NCI-H510A (cell line): ENCODE data around the gene MFSD1.

Source experiments
- DNase-seq: peaks from one replicate; lab custom pipeline; 2025; lab: John Stamatoyannopoulos, UW

MFSD1 gene, protein sequence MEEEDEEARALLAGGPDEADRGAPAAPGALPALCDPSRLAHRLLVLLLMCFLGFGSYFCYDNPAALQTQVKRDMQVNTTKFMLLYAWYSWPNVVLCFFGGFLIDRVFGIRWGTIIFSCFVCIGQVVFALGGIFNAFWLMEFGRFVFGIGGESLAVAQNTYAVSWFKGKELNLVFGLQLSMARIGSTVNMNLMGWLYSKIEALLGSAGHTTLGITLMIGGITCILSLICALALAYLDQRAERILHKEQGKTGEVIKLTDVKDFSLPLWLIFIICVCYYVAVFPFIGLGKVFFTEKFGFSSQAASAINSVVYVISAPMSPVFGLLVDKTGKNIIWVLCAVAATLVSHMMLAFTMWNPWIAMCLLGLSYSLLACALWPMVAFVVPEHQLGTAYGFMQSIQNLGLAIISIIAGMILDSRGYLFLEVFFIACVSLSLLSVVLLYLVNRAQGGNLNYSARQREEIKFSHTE

DNA sequence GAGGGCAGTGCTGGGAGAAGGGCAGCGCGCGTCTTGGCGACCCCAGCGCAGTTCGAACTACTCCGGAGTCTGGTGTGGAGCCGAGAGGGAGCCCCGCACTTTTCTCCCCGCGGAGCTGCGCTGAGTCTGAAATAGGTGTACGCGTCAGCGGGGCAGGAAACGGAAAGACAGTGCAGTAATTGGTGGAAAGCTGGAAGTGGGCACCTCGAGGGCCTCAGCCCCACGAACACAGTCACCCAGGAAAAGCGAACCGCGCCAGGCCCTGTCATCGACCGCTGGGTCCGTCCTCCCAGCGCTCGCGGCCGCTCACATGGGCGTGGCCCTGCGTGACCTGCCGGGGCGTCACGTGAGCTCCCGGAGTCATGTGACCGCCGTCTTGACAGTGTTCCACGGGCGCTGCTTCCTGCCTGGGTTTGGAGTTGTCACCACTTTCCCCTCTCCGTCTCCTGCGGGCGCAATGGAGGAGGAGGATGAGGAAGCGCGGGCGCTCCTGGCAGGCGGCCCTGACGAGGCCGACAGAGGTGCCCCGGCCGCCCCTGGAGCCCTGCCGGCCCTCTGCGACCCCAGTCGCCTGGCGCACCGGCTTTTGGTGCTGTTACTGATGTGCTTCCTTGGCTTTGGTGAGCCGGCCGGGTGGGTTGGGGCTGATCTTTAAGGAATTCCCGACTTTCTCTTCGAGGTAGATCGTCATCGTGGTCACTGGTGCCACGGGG is at the start of gene MFSD1:
MFSD1 (plus strand) TSS at position 359 of the 713 bp plus-strand sequence; CDS start at position 458, 99 bp downstream.
- peak; percentile 68 for DNase-seq

DNA sequence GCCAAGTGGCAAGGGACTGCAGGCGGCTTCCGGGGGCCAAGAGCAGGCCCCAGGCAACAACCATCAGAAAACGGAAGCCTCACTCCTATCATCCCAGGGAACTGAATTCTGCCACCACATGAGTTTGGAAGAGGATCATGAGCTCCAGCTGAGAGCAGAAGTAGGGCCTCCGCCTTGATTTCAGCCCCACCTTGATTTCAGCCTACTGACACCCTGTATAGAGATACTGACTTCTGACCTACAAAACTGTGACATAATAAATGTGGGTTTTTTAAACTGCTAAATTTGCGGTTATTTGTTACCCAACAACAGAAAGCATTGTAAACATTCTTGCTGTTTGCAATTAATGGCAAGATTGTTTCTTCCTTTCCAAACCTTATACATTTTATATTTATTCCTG is 48.0 kb upstream of the MFSD1 start:
- DNase-seq: no peak

DNA sequence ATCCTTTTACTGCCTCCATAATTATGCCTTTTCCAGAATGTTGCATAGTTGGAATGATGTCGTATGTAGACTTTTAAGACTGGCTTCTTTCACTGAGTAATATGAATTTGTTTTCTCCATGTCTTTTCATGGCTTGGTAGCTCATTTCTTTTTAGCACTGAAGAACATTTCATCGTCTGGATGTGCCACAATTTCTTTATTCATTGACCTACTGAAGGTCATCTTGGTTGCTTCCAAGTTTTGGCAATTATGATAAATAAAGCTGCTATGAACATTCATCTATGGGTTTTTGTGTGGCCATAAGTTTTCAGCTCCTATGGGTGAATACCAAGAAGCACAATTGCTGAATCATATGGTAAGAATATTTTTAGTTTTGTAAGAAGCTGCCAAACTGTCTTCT is 46.4 kb upstream of the MFSD1 start:
- no peak for DNase-seq

DNA sequence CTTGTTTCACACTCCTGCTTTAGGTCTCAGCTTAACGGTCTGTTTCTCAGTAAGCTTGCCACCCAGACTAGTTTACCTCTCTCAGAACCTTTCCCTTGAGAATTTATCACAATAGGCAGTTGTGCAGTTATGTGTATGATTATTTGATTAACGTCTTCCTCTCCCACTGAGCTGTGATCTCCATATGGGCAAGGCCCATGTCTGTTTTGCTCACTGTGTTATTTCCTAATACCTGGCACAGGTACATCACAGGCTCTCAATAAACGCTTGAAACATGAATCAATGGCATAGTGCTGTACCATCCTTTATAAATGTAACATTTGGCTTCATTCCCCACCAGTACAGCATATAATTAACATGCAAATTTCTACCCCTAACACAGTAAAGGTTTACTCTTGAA is 40.5 kb upstream of the MFSD1 start:
- DNase-seq: no peak

DNA sequence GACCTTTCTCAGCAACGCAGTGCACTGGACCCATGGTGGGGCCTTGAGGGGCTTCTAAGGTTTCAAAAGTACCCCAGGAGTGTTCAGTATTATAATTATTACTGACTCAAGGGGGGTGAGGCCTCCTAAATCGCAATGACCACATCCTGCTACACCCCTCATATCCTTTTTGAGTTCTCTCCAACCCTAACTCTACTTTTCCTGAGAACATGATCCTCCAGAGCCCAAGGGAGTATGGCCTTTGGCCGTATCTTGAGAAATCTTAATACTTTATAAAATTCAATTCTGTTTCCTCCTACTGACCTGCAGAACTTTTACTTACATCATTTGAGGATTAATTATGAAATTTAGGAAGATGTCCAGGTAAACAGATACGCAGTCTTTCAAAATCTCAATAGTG is 39.2 kb upstream of the MFSD1 start:
- no peak for DNase-seq

DNA sequence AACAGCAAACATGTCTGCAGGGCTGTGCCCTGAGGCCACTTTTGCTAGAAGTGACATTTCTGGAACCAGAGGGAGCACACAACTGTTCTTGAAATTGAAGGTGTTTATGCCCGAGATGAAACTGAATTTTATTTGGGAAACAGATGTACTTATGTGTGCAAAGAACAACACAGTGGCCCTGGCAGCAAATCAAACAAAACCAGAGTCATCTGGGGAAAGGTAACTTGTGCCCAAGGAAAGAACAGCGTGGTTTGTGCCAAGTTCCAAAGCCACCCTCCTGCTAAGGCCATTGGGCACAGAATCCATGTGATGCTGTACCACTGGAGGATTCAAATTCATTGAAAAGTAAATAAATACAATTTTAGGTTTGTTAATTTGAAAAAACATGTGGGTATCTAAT is 38.4 kb upstream of the MFSD1 start:
- DNase-seq: no peak

DNA sequence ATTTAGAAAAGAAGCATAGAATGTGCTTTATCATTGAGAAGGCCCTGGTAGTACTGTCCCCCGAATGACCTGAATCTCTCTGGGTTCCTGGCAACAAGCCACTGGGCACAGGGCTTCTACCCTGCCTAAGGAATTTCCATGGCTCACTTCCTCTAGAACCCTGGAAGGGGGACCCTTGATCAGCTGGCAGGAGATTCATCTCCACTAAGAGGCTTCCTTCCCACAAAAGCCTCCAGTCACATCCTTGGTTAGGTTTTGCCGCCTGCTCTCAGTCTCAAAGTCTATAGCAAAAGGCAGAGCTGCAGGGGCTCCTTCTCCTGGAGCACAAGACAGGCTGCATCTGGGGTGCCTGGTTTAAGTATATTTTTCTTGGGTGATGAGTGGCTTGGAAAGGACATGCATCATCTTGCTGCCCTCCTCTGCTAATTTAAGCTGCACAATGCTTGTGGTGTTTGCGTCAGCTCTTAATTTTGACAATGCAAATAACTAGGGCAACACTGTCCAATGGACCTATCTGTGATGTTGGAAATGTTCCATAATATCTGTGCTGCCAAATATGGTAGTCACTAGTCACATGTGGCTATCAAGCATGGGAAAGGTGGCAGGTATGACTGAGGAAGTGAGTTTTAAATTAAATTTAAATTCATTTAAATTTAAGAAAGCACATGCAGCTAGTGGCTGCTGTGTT is 36.2 kb upstream of the MFSD1 start:
- no peak for DNase-seq

DNA sequence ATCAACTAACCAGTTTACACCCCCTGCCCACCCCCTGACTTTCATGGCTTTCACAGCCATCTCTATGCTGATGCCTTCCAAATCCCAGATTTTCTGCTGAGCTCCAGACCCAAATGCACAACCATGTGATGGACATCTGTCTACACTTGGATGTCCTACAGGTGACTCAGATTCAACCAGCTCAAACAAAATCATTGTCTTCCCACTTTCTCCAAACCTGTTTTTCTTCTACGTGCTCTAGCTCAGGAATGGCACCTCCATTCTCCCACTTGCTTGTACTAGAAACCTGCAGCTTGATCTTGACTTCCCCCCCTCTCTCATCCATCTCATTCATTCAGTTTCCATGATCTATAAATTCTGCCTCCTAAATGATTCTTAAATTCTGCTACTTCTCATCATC is 35.5 kb upstream of the MFSD1 start:
- DNase-seq: no peak

DNA sequence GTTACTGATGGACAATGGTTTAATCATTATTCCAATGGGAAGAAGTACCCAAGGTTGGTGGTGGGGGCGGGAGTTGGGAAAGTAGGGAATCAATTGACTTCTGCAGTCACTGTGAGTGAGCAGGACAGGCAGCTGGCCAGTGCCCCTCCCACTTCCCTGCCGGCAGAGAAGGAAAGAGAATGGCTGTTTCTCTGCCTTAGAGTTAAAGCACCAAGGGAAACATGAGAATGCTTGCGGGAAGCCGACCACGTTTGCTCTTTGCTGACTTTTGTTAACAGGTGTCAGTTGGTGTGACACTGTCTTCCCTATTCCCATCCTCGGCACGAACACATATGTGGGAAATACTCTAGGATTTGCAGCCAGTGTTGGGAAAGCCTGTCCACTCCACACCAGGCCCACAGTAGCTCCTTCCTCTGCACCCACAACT is 33.5 kb upstream of the MFSD1 start:
- DNase-seq: peak; percentile 9

DNA sequence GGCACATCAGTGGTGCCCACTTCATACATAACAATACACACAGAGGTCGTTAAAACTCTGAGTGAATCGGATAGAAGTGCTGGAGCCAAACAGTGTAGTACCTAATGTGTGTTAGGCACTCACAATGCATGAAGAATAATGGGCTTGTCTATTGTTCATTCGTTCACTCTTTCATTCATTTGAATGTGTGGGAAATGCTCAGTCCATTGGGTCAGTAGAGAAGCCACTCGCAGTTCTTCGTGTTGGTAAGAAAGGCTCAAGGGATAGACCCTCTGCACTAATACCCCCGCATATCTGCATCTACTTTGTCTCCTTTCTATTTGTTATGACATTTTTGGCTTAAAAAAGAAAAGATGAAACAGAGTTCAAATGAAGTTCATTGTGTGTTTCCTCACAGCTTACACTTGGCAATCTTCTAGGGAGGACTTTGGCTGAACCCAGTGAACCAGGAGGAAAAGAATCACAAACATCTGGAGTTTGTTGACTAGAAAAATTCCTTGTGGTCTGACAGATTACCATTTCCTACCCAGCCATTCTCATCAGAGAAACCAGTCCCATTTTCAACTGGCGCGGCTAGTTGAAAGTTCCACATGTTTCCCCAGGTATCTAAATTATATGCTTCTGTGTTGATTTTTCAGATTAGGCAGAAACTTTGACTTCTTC is 32.8 kb upstream of the MFSD1 start:
- no peak for DNase-seq

DNA sequence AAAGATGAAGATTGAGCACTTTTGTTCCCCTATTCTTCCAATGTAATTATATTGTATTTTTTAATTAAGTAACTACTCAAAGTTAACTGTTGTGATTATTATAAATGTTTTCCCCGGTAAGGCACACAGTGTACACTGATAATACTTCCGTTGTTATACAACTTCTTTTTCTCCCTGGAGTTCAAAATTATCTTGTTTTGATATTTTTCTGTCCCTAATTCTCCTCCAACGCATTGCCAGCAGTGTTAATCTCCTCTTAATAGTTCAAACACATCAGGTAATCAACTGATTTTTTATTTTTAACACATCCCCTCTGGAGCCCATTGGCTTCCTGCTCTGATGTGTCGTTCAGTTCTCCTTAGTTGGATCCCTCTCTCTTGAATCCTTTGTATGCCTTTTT is 32.3 kb upstream of the MFSD1 start:
- no peak for DNase-seq

DNA sequence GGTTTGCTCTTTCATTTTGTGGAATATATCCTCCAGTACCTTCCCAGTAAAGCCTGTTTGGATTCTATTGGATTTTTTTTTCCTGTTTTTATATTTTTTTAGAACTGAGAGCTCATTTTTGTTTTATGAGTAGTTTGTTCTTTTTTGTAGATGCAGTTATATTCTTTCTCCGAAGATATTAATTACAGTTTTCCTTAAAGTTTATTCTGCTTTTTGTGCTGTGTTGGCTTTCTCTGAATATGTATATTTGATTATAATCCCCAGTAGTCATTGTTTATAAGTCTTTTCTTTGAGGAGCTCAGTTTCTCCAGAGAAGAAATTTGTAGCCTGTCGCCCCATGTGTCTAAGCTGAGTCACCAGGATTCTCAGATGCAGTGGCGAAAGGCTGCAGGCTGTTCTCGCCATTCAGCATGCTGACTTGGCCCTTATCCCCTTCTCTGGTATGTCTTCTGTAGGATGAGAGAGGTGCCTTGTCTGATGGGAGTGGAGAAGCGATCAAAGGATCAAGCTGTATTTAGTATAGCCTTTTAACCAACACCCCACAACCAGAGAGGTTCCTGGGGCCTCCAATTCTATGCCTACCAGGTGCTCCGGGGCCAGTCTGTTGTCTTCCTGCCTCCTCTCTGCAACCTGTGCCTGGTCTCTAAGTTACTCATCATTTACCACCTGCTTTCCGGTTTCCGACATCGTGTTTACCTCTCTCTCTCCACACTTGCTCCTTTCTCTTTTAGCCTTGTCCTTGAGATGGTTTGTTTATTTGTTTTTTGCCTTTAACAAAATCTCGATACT is 31.7 kb upstream of the MFSD1 start:
- DNase-seq: peak; percentile 17

DNA sequence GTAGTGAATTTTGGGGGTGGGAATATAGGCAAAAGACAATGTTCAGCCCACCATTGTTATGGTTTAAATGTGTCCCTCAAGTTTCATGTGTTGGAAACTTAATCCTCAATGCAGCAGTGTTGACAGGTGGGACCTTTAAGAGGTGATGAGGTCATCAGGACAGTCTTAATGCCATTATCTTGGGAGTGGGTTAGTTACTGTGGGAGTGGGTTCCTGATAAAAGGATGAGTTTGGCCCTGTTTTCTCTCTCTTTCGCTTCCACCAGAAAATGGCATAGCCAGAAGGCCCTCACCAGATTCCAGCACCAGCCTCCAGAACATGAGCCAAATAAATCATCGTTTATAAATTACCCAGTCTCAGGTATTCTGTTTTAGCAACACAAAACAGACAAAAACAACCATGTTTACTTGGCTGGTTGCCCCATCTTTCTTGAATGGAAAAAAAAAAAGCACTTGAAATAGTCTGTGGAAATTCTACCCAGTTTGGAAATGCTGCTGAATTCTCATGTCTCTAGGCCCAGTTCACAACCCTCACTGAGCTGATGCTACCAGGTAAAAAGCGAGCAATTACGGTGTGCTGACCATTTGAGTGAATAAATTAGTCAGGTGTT is 31.0 kb upstream of the MFSD1 start:
- DNase-seq: no peak

DNA sequence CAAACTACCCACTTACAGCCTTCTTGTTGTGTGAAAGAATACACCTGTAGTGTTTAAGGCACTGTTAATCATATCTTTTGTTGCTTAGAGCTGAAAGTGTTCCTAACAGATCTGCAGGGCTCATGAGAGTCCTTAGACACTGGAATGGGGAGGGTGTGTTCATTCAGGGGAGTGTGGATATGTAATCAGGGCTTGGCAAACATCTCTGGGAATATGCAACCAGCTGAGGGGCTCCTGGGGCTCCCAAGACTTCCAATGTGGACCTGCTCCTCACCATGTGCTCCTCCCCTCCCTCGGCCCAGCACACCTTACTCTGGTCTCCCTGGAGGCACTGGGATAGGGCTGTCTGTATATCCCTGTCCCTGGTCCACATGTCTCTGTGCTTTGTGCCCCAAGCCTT is 30.3 kb upstream of the MFSD1 start:
- DNase-seq: no peak

DNA sequence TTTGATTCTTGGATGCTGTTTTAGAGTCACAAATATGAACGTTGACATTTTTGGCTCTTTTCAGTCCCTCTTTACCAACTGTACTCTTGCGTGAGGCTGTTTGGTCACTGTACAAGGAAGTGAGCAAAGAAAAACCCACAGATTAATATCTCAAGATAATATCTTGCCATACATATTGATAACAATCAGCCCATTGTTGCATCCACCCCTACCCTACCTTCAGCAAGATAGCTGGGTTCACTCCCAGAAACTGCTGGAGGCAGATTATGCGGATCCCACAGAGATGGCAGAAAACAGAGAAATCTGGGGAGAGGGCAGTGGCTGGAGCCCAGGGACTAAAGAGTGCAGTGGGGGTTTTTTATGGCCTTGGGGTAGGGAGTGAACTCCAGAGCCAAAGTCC is 29.9 kb upstream of the MFSD1 start:
- no peak for DNase-seq

DNA sequence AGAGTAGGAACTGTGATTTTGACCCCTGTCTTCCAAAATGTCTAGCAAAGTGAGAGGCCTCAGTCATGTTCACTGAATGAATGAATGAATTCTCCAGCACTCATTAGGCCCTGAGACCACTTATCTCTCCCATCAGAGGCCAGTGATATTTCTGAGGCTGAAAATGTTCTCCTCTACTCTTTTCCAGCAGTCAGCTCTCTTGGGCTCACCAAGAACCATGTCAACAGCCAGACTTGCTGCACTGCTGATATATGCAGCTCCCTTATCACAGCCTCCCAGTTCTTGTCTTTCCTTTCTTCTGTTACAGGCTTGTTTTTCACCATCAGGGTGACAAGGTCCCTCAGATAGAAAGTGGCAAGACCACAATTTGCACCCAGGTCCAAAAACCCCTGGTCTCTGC is 28.7 kb upstream of the MFSD1 start:
- no peak for DNase-seq

DNA sequence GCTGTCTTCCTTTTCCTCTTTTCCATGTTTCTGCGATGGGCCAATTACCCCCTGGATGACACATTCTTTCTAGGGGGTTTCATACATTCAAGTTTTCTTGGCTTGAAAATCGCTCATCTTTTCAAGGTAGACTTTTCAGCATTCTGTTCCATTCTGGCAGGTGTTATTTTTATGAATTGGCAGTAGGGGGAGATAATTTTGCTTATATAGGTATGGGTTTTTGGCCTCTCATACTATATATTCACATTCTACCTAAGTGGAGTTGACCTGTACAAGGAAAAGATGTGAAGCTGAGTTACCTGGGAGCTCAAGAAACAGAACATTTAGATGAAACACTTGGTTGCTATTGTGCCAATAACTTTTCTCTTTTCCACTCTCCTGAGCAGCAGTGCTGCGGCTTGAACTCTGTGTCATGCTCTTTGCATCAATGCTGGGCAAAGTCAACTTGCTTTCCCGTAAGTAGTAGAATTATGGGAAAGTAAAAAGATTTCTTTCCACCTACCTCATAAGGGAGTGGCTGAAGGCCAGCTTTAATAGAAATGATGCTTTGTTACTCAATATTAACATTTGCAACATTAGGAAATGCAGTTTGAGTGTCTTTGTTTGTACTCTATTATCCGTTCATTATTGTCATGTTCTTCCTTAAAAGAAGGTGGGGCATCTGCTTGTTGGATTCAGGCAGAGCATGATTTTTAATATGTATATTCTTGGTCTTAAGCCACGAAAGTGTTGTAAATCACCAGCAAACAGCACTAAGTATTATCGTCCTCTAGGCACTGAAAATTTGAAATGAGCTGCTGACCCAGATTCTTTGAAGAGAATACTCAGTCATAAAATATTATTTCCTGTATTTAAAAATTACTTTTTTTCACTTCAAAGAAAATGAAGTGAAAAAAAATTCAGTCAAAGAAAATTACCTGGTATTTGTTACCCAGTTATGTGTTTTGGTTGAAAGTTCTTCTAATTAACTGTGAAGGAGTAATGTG is 27.7 kb upstream of the MFSD1 start:
- DNase-seq: no peak

DNA sequence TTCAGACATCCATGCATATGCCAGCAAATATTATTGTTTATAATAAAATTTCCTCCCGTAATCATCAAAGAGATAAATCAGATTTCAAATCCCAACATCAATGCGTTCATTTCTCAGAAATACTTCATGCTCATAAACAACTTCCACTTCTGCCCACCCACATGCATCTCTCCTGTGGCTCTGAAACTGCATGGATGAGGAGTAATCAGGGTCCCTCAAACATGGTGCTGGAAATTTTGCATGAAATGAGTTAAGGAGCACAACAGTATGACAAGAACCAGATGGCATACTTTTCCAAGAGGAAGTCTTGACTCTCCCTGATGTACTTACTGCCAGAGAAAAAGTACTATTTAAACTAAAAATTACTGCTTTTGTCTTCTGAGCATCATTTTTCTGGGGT is 26.9 kb upstream of the MFSD1 start:
- DNase-seq: no peak
